Hepatocyte (in vitro differentiated cells): ENCODE results near the gene IGSF9.

Experiments used
- CTCF ChIP-seq: fragments of 200-600 bp; sonication (generic); IDR thresholded peaks from 2 replicates; pipeline ENCODE4 v1.5.1; 2016; ENCODE audit warnings: antibody characterized with exemption, mild to moderate bottlenecking; ENCODE audit not compliant: poor library complexity
- EZH2phosphoT487 ChIP-seq: fragments of 200-600 bp; sonication (generic); IDR thresholded peaks from one replicate; pipeline ENCODE4 v1.6.1; 2018; ENCODE audit warnings: antibody characterized with exemption, mild to moderate bottlenecking, low read depth, moderate library complexity; ENCODE audit not compliant: unreplicated experiment, severe bottlenecking

- TF ChIP-seq CTCF (no peak), EZH2phosphoT487 (no peak)
Observed at GRCh38 chr1:159937054-159937750, 8.2 kb downstream of the IGSF9 start.
